Subcutaneous adipose tissue (tissue), 4 donors: ENCODE results near the gene KHK. TPM values are rescaled to one million over a fixed set of nuclear protein-coding genes. Genes with fewer than 3 reads are reported as not detected.

ENCODE experiments used
- CTCF ChIP-seq: fragments of 450-650 bp; IDR thresholded peaks from one replicate; pipeline ENCODE4 v1.5.1; 2016; ENCODE audit warnings: low read depth, mild to moderate bottlenecking, control low read depth, antibody characterized with exemption, moderate library complexity
- total RNA-seq, 4 donors: library from RNA; depleted of rRNA; stranded (reverse); fragments of >200 nt; gene quantifications; one replicate each; pipeline ENCODE4 v1.1.0, GENCODE V29; 2016

The KHK gene
- total RNA-seq, 4 donors from 2014 or later: 1.1 to 2.9 (median 1.4) TPM

- no peak for TF ChIP-seq CTCF
Observed at GRCh38 chr2:27053321-27053720, 33.3 kb upstream of the KHK start.

- no peak for TF ChIP-seq CTCF
Observed at GRCh38 chr2:27053776-27054175, 32.8 kb upstream of the KHK start.

GRCh38 chr2:27054721-27055120, 31.9 kb upstream of the KHK start:
- no peak for TF ChIP-seq CTCF

- TF ChIP-seq CTCF: no peak
Observed at GRCh38 chr2:27057184-27057583, 29.4 kb upstream of the KHK start.

GRCh38 chr2:27058210-27058609, 28.4 kb upstream of the KHK start:
- no peak for TF ChIP-seq CTCF

GRCh38 chr2:27059141-27059820, 27.3 kb upstream of the KHK start:
- no peak for TF ChIP-seq CTCF

- no peak for TF ChIP-seq CTCF
Observed at GRCh38 chr2:27060323-27060722, 26.2 kb upstream of the KHK start.
